Activated CD4-positive, alpha-beta T cell treated with anti-CD3 and anti-CD28 coated beads, Interleukin-2, amount 50 U/mL, for 48 hours (primary cell): ENCODE results near the gene ELMO2.

Source experiments
- DNase-seq, 2 experiments: peaks; one replicate each; pipeline ENCODE4 v3.0.0-alpha.2; 2020

Gene ELMO2

DNA sequence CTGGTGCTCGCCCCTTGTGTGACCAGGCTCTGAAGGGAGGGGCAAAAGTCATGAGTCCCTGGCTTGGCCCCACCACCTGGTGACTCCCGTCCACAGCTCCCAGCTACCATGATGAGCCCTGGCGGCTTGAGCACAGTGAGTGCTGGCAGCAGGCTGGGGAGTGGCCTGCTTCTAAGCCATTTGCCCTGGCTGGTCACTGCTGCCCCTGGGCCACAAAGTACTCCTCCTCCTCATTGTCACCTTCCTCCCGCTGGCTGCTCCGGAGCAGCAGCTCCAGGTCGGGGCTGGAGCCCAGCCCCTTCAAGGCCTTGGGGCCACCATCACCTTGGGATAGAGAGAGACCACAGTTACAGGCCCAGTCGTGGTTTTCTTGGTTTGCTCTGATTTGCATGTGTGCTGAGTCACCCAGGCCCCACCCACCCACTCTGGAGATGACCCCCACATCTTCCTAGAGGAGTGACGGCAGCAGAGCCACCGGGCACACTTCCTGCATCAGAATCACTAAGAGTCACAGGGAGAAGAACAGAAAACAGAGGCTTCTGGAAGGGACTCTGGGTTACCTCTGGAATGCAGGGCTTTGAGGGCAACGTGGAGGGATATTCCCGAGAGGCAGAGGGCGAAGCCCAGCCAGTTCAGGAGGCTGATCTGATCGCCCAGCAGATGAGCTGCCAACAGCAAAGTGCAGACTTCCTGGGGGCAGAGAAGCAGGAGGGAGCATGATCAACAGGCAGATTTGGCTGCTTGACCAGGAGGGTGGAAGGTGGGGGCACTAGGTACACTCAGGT, 56.0 kb downstream of the ELMO2 start:
- peak in 1 of 2 experiments; percentile 25 for DNase-seq

DNA sequence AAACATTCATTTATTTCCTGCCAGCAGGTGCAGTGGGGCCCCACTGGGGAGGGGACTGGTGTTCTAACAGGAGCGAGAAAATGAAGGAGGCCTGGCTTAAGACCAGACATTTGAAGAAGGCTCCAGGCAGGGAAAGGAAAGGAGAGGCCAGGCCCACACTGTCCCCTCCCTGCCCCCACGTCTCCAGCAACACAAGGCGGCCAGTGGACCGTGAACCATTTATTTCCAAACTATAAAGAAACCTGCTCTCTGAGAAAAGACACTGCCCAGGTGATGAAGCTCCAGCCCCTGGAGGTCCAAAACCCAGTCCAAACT, 56.7 kb downstream of the ELMO2 start:
- no peak for DNase-seq

- DNase-seq = peak; percentile 50 to 60
Measured at GRCh38 chr20:46349035-46349741, 57.2 kb downstream of the ELMO2 start.

GRCh38 chr20:46347841-46348803, 58.3 kb downstream of the ELMO2 start:
- DNase-seq = no peak

DNA sequence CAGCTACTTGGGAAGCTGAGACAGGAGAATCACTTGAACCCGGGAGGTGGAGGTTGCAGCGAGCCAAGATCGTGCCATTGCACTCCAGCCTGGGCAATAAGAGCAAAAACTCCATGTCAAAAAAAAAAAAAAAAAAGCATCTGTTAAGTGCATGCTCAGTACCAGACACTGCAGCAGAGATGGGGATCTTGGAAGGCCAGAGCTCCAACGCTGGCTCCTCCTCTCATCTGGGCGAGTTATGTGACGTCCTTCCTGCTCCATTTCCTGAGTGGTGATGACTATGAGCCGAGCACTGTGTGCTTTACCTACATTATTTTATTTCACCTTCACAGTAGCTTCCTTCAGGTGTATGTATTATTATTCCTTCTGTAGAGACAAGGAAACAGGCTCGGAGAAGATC, 59.6 kb downstream of the ELMO2 start:
- DNase-seq = no peak

GRCh38 chr20:46344488-46345162, 61.8 kb downstream of the ELMO2 start:
- DNase-seq = no peak

GRCh38 chr20:46343975-46344357, 62.4 kb downstream of the ELMO2 start:
- no peak for DNase-seq

GRCh38 chr20:46343348-46343974, 63.0 kb downstream of the ELMO2 start:
- no peak for DNase-seq

DNA sequence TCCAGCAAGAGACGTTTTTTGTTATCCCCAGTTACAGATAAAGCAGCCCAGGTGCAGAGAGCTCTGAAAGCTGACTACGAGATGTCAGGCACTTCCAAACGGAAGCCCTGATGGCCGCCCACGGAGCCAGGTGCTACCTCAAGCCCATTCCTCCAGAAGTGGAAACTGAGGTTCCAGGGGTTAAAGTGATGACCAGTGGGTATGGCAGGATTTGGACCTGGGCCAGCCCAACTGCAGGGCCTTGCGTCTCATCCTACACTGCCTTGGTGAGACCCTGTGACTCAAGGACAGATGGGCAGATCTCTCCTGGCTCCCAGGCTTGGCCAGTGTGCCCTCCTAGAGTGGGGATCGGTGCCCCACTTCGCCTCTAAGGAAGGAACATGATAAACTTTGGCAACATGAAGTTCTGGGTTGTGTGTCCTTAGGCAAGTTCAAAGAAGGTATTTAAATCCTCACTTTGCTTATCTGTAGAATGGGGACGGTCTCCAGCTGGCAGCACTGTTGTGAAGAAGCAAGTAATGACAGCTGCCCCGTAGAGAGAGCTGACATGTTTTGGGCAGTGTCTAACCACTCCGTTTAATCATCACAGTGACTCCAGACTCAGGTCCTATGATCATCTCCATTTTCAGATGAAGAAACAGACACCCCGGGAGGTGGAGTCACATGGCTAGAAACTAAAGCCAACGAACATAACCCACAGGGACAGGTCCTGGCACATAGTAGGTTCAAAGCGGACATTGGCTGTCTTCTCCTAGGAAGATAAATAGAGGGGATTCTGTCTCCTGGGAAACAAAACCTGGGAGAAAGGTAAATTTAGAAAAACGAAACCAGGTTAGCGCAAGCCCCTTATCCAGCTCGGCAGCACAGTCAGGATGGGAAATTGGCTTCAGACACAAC, 63.7 kb downstream of the ELMO2 start:
- no peak for DNase-seq

GRCh38 chr20:46342010-46342378, 64.4 kb downstream of the ELMO2 start:
- DNase-seq = no peak

- no peak for DNase-seq
Measured at GRCh38 chr20:46341074-46342009, 65.1 kb downstream of the ELMO2 start.

DNA sequence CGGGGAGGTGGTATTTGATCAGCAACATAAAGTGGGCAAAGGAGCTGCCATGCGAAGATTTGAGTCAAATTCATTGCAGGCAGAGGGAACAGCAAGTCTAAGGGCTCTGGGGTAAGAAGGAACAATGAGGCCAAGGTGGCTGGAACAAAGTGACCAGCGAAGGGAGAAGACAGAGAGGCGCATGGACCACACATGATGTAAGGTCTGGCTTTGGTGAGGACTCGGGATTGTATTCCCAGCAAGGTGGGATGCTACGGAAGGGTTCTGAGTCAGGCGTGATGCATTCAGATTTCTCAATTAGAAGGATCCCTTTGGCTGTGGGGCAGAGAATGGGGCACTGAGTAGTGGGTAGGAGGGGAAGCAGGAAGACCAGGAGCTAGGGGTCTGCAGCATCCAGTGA, 67.4 kb downstream of the ELMO2 start:
- no peak for DNase-seq

GRCh38 chr20:46336735-46337134, 69.7 kb downstream of the ELMO2 start:
- DNase-seq = no peak

GRCh38 chr20:46334303-46334904, 72.0 kb downstream of the ELMO2 start:
- DNase-seq = no peak

DNA sequence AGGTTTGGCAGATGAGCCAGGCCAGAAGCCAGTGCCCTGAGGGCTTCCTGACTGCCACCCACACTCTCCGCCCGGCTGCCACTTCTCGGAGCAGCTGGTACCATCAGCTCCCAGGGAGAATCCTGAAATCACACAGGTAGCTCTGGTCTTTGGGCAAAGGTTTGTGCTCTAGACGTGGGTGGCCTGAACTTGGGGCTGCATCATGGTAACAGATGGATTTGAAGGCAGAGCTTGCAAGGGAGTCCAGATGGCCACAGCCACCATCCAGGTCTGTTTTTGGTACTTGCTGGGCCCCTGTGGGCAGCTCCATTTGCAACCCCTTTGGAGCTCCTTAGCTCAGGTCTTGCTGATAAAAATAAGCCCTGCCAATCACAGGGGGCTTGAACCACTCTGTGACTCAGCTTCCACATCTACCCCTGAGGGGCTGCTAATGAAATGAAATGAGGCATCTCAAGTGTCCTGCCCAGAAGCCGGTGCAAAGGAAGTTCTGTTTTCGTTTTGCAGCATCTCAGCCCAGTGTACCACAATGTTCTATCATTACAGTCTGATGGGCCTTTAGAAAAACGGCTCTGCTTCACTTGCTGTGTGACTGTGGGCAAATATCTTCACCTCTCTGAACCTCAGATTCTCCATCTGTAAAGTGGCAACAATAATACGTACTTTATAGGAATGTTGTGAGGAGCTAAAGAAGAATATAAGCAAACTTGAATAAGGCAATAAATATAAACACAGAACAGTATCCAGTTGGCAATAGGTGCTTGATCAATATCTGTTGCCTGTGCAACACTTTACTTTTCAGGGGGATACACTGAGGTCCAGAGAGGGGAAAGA, 73.0 kb downstream of the ELMO2 start:
- DNase-seq = no peak

DNA sequence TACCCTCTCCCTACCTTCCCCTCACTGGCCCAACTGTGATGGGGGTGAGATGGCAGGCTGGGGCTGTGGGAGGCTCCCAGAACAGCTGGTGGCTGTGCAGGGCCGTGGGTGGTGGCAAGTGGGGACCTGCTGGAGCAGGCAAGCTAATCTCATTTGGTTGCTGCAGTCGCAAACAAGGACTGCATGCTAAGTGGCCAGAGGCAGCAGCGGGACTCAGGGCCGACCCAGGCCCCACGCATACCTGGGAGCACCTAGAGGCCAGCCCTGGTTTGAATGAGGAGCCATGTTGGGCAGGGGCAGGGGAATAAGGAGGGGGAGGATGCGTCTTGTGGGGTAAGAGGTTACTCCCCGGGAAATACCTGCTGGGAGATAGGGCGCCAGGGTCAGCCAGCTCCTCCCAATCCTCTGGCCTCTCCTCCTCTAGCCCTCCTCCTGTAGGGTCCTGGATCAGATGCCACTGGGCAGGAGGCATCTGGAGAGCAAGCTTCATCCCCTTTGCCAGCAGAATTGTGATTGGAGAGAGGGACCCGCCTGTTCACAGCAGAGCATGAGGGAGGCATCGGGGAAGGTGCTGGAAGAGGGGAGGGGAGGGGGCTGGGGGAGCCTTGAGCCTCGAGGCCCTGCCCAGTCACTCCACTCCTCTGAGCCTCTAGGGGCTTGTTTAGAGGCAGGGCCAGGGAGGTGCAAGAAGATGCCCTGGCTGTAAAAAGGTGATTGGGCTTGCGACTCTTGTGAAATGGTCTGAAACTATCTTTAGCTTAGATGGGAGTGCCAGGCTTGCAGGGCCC, 73.8 kb downstream of the ELMO2 start:
- DNase-seq = no peak

DNA sequence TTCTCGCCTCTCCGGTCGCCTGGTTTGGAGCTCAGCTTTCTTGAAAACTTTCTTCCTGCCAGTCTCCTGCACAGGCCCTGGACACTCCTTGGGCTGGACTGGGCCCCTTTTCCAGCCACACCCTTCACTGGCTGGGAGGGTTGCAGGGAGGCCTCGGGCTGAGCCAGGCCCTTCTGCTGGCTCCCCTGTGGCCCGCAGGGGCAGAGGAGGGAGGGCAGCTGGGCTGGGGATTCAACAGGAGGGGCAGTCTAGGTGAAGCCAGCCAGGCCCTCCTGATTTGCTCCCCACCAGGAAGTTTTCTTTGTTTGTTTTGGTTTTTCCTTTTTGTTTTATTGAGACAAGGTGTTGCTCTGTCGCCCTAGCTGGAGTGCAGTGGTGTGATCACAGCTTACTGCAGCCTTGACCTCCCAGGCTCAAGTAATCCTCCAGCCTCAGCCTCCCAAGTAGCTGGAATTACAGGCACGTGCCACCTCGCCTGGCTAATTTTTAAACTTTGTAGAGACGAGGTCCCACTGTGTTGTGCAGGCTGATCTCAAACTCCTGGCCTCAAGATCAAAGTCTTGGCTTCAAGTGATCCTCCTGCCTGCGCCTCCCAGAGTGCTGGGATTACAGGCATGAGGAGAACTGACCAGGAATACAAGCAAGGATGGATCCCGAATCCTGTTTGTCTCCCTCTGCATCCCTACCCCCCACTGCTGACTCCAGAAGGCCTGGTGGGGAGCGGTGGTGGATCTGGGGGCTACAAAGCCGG, 74.6 kb downstream of the ELMO2 start:
- DNase-seq = no peak
